Gastroesophageal sphincter (tissue), 4 donors: ENCODE data around the gene ANKRD1. TPM values are rescaled to one million over a fixed set of nuclear protein-coding genes. Genes with fewer than 3 reads are reported as not detected.

Experiments used
- ATAC-seq: fragments of 150-250 bp; one replicate; pipeline ENCODE4 v1.9.1; 2016; ENCODE audit warnings: mild to moderate bottlenecking, moderate library complexity
- H3K27ac ChIP-seq, 4 donors: fragments of 200-600 bp; sonication (generic) in 3 of 4; 1 replicate in 3 of 4; 2 replicates in 1 of 4; pipeline ENCODE4 v1.5.1; 2016 to 2019
- H3K27me3 ChIP-seq: fragments of 200-600 bp; sonication (generic); one replicate; pipeline ENCODE4 v1.5.1; 2019
- H3K36me3 ChIP-seq, 2 donors: fragments of 200-600 bp; sonication (generic); one replicate each; pipeline ENCODE4 v1.5.1; 2019; ENCODE audit warnings: control low read depth in 1 of 2
- H3K4me1 ChIP-seq, 3 donors: fragments of 200-600 bp; sonication (generic); 1 replicate in 2 of 3; 2 replicates in 1 of 3; pipeline ENCODE4 v1.5.1; 2016 to 2019; ENCODE audit warnings: control low read depth in 2 of 3
- H3K4me3 ChIP-seq, 2 donors: fragments of 200-600 bp; sonication (generic); one replicate each; pipeline ENCODE4 v1.5.1; 2019; ENCODE audit warnings: mild to moderate bottlenecking in 1 of 2, moderate library complexity in 1 of 2
- H3K9me3 ChIP-seq, 3 donors: fragments of 200-600 bp; sonication (generic); one replicate each; pipeline ENCODE4 v1.5.1; 2017 to 2019; ENCODE audit warnings: control low read depth in 2 of 3
- CTCF ChIP-seq, 4 experiments: fragments of 200-600 bp in 2 of 4; fragments of 450-650 bp in 2 of 4; sonication (generic) in 1 of 4; IDR thresholded peaks; one replicate each; pipeline ENCODE4 v1.5.1; 2017 to 2019; ENCODE audit warnings: antibody characterized with exemption in 4 of 4, mild to moderate bottlenecking in 2 of 4, moderate library complexity in 2 of 4
- EP300 ChIP-seq: sonication (generic); formaldehyde crosslinking; IDR thresholded peaks from one replicate; pipeline ENCODE4 v1.6.1; 2017; ENCODE audit warnings: antibody characterized with exemption, mild to moderate bottlenecking
- POLR2A ChIP-seq, 2 donors: fragments of 450-650 bp; IDR thresholded peaks; one replicate each; pipeline ENCODE4 v1.6.1; 2017; ENCODE audit warnings: antibody characterized with exemption in 2 of 2, mild to moderate bottlenecking in 2 of 2, moderate library complexity in 1 of 2
- POLR2AphosphoS5 ChIP-seq: sonication (generic); formaldehyde crosslinking; IDR thresholded peaks from one replicate; pipeline ENCODE4 v1.6.1; 2017; ENCODE audit warnings: antibody characterized with exemption
- WGBS, 2 donors: methylation state at CpG; one replicate each; pipeline ENCODE4 v1.1.5; 2018; ENCODE audit warnings: low coverage in 1 of 2; 5-methylcytosine and 5-hydroxymethylcytosine counted together
- total RNA-seq, 4 donors: library from RNA; depleted of rRNA; stranded (reverse); fragments of >200 nt; gene quantifications; one replicate each; pipeline ENCODE4 v1.1.0, GENCODE V29; 2016

Gene ANKRD1
- total RNA-seq, 4 donors from 2014 or later: not detected

GRCh38 chr10:90912854-90913479 is 7.9 kb downstream of the ANKRD1 start:
- peaks cover 0 to 4% (median 0%) of the 10 kb centered on the region in 3 donors for H3K4me1 ChIP-seq
- H3K4me3 ChIP-seq: no peak overlapping the region
- H3K36me3 ChIP-seq: peaks cover 0 to 4% of the 10 kb centered on the region in 2 donors
- peaks cover 23% of the 10 kb centered on the region for H3K27me3 ChIP-seq
- WGBS, 2 donors: 93 to 94% methylated on average over 6 to 7 of the region's 7 CpGs
- TF ChIP-seq EP300 (no peak), POLR2A (IDR thresholded peaks at IDR 0.05) (no peak), CTCF (IDR thresholded peaks at IDR 0.05) (no peak), POLR2AphosphoS5 (no peak)
- no peak overlapping the region for H3K27ac ChIP-seq
- no peak for ATAC-seq
- H3K9me3 ChIP-seq: no peaks in the 10 kb centered on the region

GRCh38 chr10:90912174-90912573 is 8.7 kb downstream of the ANKRD1 start:
- WGBS, 2 donors: 60 to 61% methylated on average over 2 to 4 of the region's 4 CpGs
- Histone ChIP-seq H3K36me3 (peaks cover 0 to 12% of the 10 kb centered on the region in 2 donors), H3K9me3 (no peaks in the 10 kb centered on the region), H3K4me1 (peaks cover 0 to 4% (median 0%) of the 10 kb centered on the region in 3 donors), H3K27me3 (peaks cover 21% of the 10 kb centered on the region), H3K27ac (no peak overlapping the region), H3K4me3 (no peak overlapping the region)
- TF ChIP-seq POLR2A (IDR thresholded peaks at IDR 0.05): no peak
- TF ChIP-seq CTCF (IDR thresholded peaks at IDR 0.05): no peak
- no peak for TF ChIP-seq POLR2AphosphoS5
- no peak for TF ChIP-seq EP300
- no peak for ATAC-seq

GRCh38 chr10:90911133-90912051 is 9.5 kb downstream of the ANKRD1 start:
- no peaks in the 10 kb centered on the region for H3K9me3 ChIP-seq
- H3K4me3 ChIP-seq: no peak overlapping the region
- H3K27ac ChIP-seq: no peak overlapping the region
- WGBS, 2 donors: 29 to 39% methylated on average over 9 to 12 of the region's 12 CpGs
- peaks cover 13% of the 10 kb centered on the region for H3K27me3 ChIP-seq
- peaks cover 0 to 4% (median 0%) of the 10 kb centered on the region in 3 donors for H3K4me1 ChIP-seq
- peaks cover 0 to 18% of the 10 kb centered on the region in 2 donors for H3K36me3 ChIP-seq
- TF ChIP-seq POLR2A (IDR thresholded peaks at IDR 0.05) (no peak), CTCF (IDR thresholded peaks at IDR 0.05) (peak; percentile 70 to 89 (median 74))
- peak; percentile 61 for ATAC-seq

DNA sequence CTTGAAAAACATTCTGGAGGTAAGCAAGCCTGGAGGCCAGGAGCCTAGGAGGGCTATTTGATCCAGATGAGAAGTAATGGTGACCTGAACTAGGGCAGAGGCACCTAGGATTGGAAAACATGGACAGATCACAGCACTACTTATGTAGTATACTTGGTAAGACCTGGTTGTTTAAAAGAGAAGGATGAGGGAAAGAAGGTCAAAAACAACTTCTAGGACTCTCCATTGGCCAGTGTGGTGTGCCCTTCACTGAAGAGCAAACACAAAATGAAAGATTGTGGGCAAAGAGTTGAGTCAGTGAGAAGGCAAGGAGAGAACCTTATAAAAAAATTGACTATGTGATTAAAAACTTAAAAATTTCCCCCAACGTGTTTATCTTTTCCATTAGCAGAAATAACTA is 14.3 kb downstream of the ANKRD1 start:
- Histone ChIP-seq H3K27ac (no peak overlapping the region), H3K27me3 (no peaks in the 10 kb centered on the region), H3K9me3 (no peaks in the 10 kb centered on the region), H3K4me1 (peaks cover 0 to under 1% (median 0%) of the 10 kb centered on the region in 3 donors), H3K4me3 (no peak overlapping the region), H3K36me3 (peaks cover 0 to 57% of the 10 kb centered on the region in 2 donors)
- 35 to 92% methylated on average over 1 of the region's 1 CpG for WGBS, 2 donors
- ATAC-seq: no peak
- no peak for TF ChIP-seq EP300
- no peak for TF ChIP-seq CTCF (IDR thresholded peaks at IDR 0.05)
- TF ChIP-seq POLR2A (IDR thresholded peaks at IDR 0.05): no peak
- TF ChIP-seq POLR2AphosphoS5: no peak
